ENCODE data around the gene TMEM176A. TPM values are rescaled to one million over a fixed set of nuclear protein-coding genes. Genes with fewer than 3 reads are reported as not detected.

TMEM176A gene
- total RNA-seq, 2 donors from 2014 or later = 118 to 275 TPM

- peak; percentile 69 to 86 for DNase-seq
- intact Hi-C loops (cut with DNase I, micrococcal nuclease) = loop anchor here in 1 of 2 donors (10.0 kb wide), 1 partner anchor 201 kb away; no protein-coding TSS in a partner anchor
- ATAC-seq = peak; percentile 90
Observed at GRCh38 chr7:150784120-150784736, 16.3 kb upstream of the TMEM176A start.

- intact Hi-C loops (cut with DNase I, micrococcal nuclease) = loop anchor here in 1 of 2 donors (10.0 kb wide), 1 partner anchor 200 kb away; no protein-coding TSS in a partner anchor
- DNase-seq (peak; percentile 59 to 81), ATAC-seq (peak; percentile 83)
Observed at GRCh38 chr7:150784954-150785353, 15.6 kb upstream of the TMEM176A start.

- DNase-seq (peak; percentile 43 to 45), ATAC-seq (peak; percentile 1)
- intact Hi-C loops (cut with DNase I, micrococcal nuclease) = loop anchor here in 1 of 2 donors (10.0 kb wide), 1 partner anchor 197 kb away; no protein-coding TSS in a partner anchor
Observed at GRCh38 chr7:150787321-150788281, 13.0 kb upstream of the TMEM176A start.

- DNase-seq = peak in 1 of 2 donors; percentile 59
- intact Hi-C loops (cut with DNase I, micrococcal nuclease) = loop anchor here in 1 of 2 donors (10.0 kb wide), 1 partner anchor 196 kb away; no protein-coding TSS in a partner anchor
- no peak for ATAC-seq
Observed at GRCh38 chr7:150788474-150789269, 11.9 kb upstream of the TMEM176A start.

- no peak for DNase-seq
- no peak for ATAC-seq
- intact Hi-C loops (cut with DNase I, micrococcal nuclease) = no loop called here
Observed at GRCh38 chr7:150790416-150791075, 10.0 kb upstream of the TMEM176A start.

- DNase-seq = no peak
- intact Hi-C loops (cut with DNase I, micrococcal nuclease) = no loop called here
- ATAC-seq = no peak
Observed at GRCh38 chr7:150791304-150791703, 9.3 kb upstream of the TMEM176A start.

GRCh38 chr7:150791746-150792452 lies 8.7 kb upstream of the TMEM176A start:
- ATAC-seq (no peak), DNase-seq (no peak)
- intact Hi-C loops (cut with DNase I, micrococcal nuclease) = no loop called here

- DNase-seq (no peak), ATAC-seq (peak; percentile 59)
- intact Hi-C loops (cut with DNase I, micrococcal nuclease) = no loop called here
Observed at GRCh38 chr7:150793569-150794238, 6.9 kb upstream of the TMEM176A start.

- intact Hi-C loops (cut with DNase I, micrococcal nuclease) = no loop called here
Observed at GRCh38 chr7:150797661-150798060, 2.9 kb upstream of the TMEM176A start.

GRCh38 chr7:150799156-150799555 lies 1.4 kb upstream of the TMEM176A start:
- ATAC-seq (no peak), DNase-seq (no peak)
- intact Hi-C loops (cut with DNase I, micrococcal nuclease) = no loop called here

More at GRCh38 chr7:150797661-150798060, 2.9 kb upstream of the TMEM176A start:
- ATAC-seq (no peak), DNase-seq (no peak)

- DNase-seq (peak; percentile 73 to 79), ATAC-seq (peak; percentile 68)
- intact Hi-C loops (cut with DNase I, micrococcal nuclease) = no loop called here
Observed at GRCh38 chr7:150799741-150800580, 608 bp upstream of the TMEM176A start, which contains the start of gene TMEM176B. Gene TMEM176B, minus strand, starts transcription at chr7:150800364. Its CDS starts 3,795 bp downstream, at chr7:150796569.

GRCh38 chr7:150801242-150801945 lies 825 bp downstream of the TMEM176A start:
- DNase-seq = peak in 1 of 2 donors; percentile 41
- ATAC-seq = no peak

GRCh38 chr7:150801946-150802771 lies 1.6 kb downstream of the TMEM176A start:
- intact Hi-C loops (cut with DNase I, micrococcal nuclease) = no loop called here
- ATAC-seq (peak; percentile 15), DNase-seq (peak in 1 of 2 donors; percentile 40)

More at GRCh38 chr7:150801242-150801945, 825 bp downstream of the TMEM176A start:
- intact Hi-C loops (cut with DNase I, micrococcal nuclease) = no loop called here

GRCh38 chr7:150803161-150803860 lies 2.7 kb downstream of the TMEM176A start:
- DNase-seq (peak; percentile 55 to 64), ATAC-seq (peak; percentile 69)
- intact Hi-C loops (cut with DNase I, micrococcal nuclease) = no loop called here

All from left colon (tissue), 2 donors.